Skeletal muscle tissue (tissue), 4 donors: ENCODE measurements around the gene PPP1R9A. TPM values are rescaled to one million over a fixed set of nuclear protein-coding genes. Genes with fewer than 3 reads are reported as not detected.

ENCODE experiments used
- H3K27ac ChIP-seq: one replicate; pipeline ENCODE4 v1.7.0; 2013; ENCODE audit warnings: mild to moderate bottlenecking, low read depth, low read length, inconsistent platforms
- H3K27me3 ChIP-seq, 3 donors: one replicate each; pipeline ENCODE4 v1.7.0; 2013; ENCODE audit warnings: low read length in 3 of 3; ENCODE audit not compliant: control insufficient read depth in 3 of 3, insufficient read depth in 3 of 3
- H3K36me3 ChIP-seq, 3 donors: one replicate each; pipeline ENCODE4 v1.7.0; 2013; ENCODE audit warnings: low read length in 3 of 3; ENCODE audit not compliant: control insufficient read depth in 3 of 3, insufficient read depth in 3 of 3
- H3K4me1 ChIP-seq, 3 donors: one replicate each; pipeline ENCODE4 v1.7.0; 2013; ENCODE audit warnings: low read length in 3 of 3, mild to moderate bottlenecking in 3 of 3; ENCODE audit not compliant: control insufficient read depth in 3 of 3, insufficient read depth in 3 of 3
- H3K4me3 ChIP-seq, 3 donors: one replicate each; pipeline ENCODE4 v1.7.0; 2013; ENCODE audit warnings: low read length in 3 of 3
- H3K9ac ChIP-seq, 3 donors: one replicate each; pipeline ENCODE4 v1.7.0; 2013; ENCODE audit warnings: low read length in 3 of 3, mild to moderate bottlenecking in 3 of 3, moderate library complexity in 2 of 3, low read depth in 1 of 3
- H3K9me3 ChIP-seq, 3 donors: one replicate each; pipeline ENCODE4 v1.7.0; 2013; ENCODE audit warnings: low read length in 3 of 3; ENCODE audit not compliant: control insufficient read depth in 3 of 3
- total RNA-seq: library from RNA; depleted of rRNA; stranded (reverse); fragments of >200 nt; gene quantifications from one replicate; pipeline ENCODE4 v1.2.3, GENCODE V29; 2014
- donor health status: Osteomylitis.

Gene PPP1R9A
- total RNA-seq, 1 donor from 2014 or later: 42.3 TPM

DNA sequence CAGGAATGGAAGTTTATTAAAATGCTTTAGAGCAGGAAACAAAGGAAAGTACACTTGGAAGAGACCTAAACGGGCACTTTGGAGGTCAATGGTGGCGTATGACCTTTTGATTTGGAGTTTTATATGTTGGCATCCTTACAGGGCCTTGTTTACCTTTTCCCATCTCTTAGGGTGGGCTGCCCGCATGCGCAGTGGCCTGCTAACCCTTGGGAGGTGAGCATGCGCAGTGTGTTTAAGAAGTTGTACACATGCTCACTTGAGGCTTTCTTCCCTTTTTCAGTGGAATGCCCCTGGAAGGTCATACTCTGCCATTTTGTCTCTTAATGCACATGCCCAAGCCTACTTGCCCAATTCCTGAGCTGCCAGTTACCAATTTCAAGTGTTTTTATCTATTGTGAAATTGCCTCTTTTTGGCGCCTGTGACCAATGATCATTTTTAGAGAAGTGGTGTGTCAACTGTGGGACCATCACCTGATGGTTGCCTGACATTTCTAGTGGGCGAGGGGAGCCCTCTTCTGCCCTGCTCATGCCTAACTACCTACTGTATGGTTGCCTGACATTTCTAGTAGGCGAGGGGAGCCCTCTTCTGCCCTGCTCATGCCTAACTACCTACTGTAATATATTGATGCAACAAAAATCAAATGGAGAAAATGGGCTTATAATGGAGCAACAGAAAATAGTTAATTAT is 138.0 kb downstream of the PPP1R9A start:
- Histone ChIP-seq H3K4me1 (peaks cover 0 to 6% (median 0%) of the 10 kb centered on the region in 3 donors), H3K9me3 (no peaks in the 10 kb centered on the region), H3K9ac (no peak overlapping the region), H3K27me3 (no peaks in the 10 kb centered on the region), H3K4me3 (no peak overlapping the region), H3K27ac (no peak overlapping the region), H3K36me3 (no peaks in the 10 kb centered on the region)

DNA sequence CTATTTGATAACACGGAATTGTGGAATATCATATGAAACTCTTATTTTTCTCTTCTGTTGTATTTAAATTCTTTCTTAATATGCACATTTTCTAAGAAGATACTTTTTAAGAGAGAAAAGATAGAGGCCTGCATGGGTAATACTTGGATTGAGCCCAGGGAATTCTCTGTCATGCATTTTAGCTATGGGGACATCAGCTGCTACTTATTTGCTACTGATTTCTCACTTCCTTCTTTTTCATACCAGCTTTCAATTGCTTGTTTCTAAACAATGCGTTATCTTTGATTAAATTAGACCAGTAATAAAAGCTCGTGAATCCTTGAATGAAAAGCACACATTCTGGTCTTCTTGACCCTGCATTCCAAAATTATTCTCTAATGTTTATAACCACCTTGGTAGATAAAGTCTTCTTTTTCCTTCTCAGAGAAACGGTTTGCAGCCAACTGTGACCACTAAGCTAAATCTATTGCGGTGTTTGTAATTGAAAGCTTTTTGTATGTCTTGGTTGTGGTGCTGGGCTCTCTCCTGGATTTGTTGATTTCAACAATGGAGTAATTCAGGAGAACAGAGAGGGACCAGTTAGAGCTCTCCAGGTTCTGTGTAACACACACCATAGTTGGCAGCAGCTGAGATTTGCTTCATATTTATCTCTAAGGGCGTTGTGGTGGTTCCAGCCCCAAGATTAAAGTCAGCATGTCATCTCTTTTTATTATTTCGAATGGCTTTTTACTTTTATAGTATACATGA is 139.3 kb downstream of the PPP1R9A start:
- Histone ChIP-seq H3K36me3 (no peaks in the 10 kb centered on the region), H3K4me3 (no peak overlapping the region), H3K9me3 (no peaks in the 10 kb centered on the region), H3K4me1 (peaks cover 0 to 6% (median 0%) of the 10 kb centered on the region in 3 donors), H3K27ac (no peak overlapping the region), H3K27me3 (no peaks in the 10 kb centered on the region), H3K9ac (no peak overlapping the region)

DNA sequence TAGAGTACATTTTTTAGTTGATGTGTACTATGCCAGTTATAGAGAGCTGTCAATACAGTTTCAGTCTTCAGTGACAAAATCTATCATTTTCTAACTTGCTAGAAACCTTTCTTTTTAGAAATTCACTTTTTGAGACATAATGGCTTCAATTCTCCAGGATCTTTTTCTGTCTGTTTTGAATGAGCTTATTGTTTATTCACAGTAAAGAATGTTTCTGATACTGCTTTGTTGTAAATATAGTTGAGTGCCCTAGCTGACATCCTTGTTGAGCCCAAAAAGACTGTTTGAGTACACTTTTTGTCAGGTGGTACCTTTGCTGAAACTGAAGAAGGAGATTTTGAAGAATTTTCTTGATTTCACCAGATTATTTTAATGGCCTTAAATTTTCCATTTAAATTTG is 139.9 kb downstream of the PPP1R9A start:
- H3K4me1 ChIP-seq: peaks cover 0 to 6% (median 0%) of the 10 kb centered on the region in 3 donors
- H3K27ac ChIP-seq: no peak overlapping the region
- no peak overlapping the region for H3K4me3 ChIP-seq
- H3K9me3 ChIP-seq: no peaks in the 10 kb centered on the region
- no peak overlapping the region for H3K9ac ChIP-seq
- no peaks in the 10 kb centered on the region for H3K27me3 ChIP-seq
- H3K36me3 ChIP-seq: no peaks in the 10 kb centered on the region

DNA sequence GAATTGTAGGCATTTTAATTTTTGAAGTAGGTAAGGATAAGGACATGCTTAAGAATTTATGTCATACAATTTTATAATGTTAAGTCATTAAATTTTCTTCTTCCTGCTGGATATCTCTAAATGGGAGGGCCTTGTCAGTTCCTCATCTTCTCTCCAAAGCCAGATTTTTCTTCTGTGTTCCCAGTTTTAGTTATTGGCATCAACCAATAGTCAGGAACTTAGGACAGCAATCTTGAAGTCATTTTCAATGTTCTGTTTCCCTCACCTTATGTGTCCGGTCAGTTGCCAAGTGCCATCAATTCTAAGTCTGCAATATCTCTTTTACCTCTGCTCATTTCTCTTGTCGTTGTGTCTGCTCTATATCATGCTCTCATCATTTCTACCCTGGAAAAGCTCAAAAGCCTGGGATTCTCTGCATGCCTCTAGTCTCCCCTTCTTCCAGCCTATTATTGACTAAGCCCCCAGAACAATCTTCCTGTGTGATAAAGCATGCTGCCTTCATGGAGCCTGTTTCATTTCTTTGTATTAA is 145.2 kb downstream of the PPP1R9A start:
- no peaks in the 10 kb centered on the region for H3K27me3 ChIP-seq
- H3K9me3 ChIP-seq: no peaks in the 10 kb centered on the region
- no peak overlapping the region for H3K4me3 ChIP-seq
- H3K9ac ChIP-seq: no peak overlapping the region
- H3K36me3 ChIP-seq: no peaks in the 10 kb centered on the region
- no peak overlapping the region for H3K27ac ChIP-seq
- H3K4me1 ChIP-seq: no peaks in the 10 kb centered on the region

DNA sequence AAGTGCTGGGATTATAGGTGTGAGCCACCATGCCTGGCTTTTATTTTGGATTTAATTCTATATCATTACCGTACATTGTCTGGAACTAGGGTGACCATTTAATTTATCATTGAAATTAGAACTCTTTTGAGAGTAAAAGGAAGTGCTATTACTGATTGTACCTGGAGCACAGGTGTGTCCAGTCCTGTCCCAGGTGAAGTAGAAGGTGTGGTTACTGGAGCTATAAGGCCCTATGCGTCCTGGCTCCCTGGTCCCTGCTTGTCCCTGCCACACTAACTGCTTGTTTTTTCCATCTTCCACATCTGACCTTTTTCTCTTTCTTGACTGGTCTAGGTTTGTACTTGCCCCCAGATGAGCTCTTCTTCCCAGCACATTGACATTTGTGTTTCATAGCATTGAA is 147.0 kb downstream of the PPP1R9A start:
- Histone ChIP-seq H3K4me1 (peaks cover 0 to under 1% (median 0%) of the 10 kb centered on the region in 3 donors), H3K27ac (no peak overlapping the region), H3K9me3 (no peaks in the 10 kb centered on the region), H3K9ac (no peak overlapping the region), H3K36me3 (no peaks in the 10 kb centered on the region), H3K27me3 (no peaks in the 10 kb centered on the region), H3K4me3 (no peak overlapping the region)

DNA sequence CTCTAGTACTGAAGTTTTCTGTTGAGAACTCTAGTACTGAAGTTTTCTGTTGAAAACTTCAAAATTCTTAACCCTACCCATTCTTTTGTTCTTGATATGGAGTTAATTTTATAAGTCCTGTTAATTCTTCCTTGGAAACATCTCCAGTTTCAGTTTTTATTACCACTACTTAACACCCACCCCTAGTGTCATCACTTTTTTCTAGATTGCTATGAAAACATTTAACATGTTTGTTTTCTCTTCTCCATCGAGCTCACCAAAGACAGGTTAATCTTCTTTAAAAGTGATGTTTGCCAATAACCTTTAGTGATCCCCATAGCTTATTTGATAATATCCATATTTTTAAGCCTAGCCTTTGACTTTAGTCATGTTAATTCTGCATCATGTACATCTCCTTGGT is 147.9 kb downstream of the PPP1R9A start:
- peaks cover 0 to 6% (median 2%) of the 10 kb centered on the region in 3 donors for H3K4me1 ChIP-seq

DNA sequence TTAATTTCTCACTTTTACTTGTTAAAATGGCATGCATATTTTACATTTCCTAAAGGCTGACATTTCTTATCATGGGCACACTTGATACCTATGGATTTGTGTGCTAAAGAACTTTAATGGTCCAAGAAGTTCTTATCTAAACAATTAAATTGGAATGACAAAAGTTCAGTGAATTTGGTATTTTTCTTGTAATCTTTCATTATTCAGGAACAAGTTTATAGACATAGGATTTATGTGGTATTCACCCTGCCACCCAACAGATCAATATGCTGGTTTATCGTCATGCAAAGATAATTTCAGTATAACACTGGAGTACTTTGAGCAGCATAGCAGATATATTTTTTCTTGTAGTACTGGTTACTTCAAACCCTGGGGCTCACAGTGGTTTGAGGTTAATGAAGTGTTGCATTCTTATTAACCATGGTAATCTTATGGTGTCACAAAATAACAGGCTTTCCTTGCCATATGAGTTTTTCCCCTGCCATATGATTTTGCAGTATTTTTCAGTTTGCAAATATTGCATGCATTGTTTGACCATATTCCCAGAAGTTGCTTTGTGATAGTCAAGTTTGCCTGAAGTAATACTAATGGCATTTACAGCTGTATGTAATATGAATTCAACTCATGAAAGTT is 148.8 kb downstream of the PPP1R9A start:
- Histone ChIP-seq H3K27me3 (no peaks in the 10 kb centered on the region), H3K4me3 (no peak overlapping the region), H3K36me3 (no peaks in the 10 kb centered on the region), H3K4me1 (peaks cover 0 to 6% (median 2%) of the 10 kb centered on the region in 3 donors), H3K9me3 (no peaks in the 10 kb centered on the region), H3K9ac (no peak overlapping the region), H3K27ac (no peak overlapping the region)

More for the DNA sequence above, 147.9 kb downstream of the PPP1R9A start:
- Histone ChIP-seq H3K4me3 (no peak overlapping the region), H3K27ac (no peak overlapping the region), H3K36me3 (no peaks in the 10 kb centered on the region), H3K9ac (no peak overlapping the region), H3K27me3 (no peaks in the 10 kb centered on the region), H3K9me3 (no peaks in the 10 kb centered on the region)

DNA sequence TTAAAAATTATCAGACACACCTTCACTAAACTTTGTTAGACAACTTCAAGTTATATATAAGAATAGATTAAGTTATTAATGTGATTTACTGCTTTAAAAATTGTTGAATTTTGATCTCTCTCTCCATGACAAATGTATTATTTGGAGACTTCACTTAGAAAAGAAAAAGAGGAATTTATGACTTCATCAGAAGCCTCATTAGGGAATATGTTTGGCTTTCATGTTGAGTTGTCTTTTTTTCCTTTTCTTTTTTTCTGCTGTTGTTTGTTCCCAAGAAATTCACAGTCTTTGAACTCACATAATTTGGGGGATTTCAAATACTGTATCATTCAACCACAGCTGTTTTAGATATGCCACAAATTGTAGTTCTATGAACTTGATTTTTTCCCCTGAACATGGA is 149.5 kb downstream of the PPP1R9A start:
- Histone ChIP-seq H3K9me3 (no peaks in the 10 kb centered on the region), H3K36me3 (no peaks in the 10 kb centered on the region), H3K4me3 (no peak overlapping the region), H3K27me3 (no peaks in the 10 kb centered on the region), H3K4me1 (peaks cover 0 to 6% (median 2%) of the 10 kb centered on the region in 3 donors), H3K27ac (no peak overlapping the region), H3K9ac (no peak overlapping the region)

DNA sequence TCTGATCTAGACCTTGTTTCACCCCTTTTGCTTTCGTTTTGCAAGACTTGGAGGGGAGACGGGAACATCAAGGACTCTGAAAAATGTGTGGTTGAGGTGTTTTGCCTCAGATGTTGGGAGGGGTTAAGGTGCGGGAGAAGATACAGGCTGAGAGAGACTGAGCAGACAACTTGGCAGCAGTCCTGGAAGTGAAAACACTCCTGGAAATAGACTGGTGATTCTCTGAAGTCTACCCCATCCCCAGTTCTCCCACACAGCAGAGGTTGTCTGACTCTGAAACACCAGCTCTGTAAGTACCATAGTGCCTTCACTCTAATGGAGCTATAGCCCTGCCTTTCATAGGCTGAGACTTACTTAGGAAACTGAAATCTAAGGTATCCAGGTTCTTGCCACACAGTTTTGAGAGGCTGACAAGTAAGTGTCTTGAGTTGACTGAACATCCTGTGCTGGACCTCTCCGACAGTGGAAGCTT is 152.5 kb downstream of the PPP1R9A start:
- peaks cover 0 to 6% (median 2%) of the 10 kb centered on the region in 3 donors for H3K4me1 ChIP-seq
- no peak overlapping the region for H3K9ac ChIP-seq
- H3K36me3 ChIP-seq: no peaks in the 10 kb centered on the region
- no peak overlapping the region for H3K4me3 ChIP-seq
- no peak overlapping the region for H3K27ac ChIP-seq
- no peaks in the 10 kb centered on the region for H3K27me3 ChIP-seq
- H3K9me3 ChIP-seq: no peaks in the 10 kb centered on the region
